Amniotic epithelial cell (primary cell): ENCODE measurements around the gene RAB37.

Experiments
- DNase-seq: peaks from one replicate; pipeline ENCODE4 v3.0.0-alpha.2; 2010; ENCODE audit warnings: low read depth

The RAB37 gene

GRCh38 chr17:74744714-74745547 is 7.9 kb downstream of the RAB37 start:
- no peak for DNase-seq

- DNase-seq = no peak
Measured at GRCh38 chr17:74745548-74746177, 8.6 kb downstream of the RAB37 start.

- DNase-seq = peak; percentile 84
Measured at GRCh38 chr17:74746376-74746775, 9.3 kb downstream of the RAB37 start.

GRCh38 chr17:74746922-74747321 is 9.9 kb downstream of the RAB37 start:
- DNase-seq = peak; percentile 83

DNA sequence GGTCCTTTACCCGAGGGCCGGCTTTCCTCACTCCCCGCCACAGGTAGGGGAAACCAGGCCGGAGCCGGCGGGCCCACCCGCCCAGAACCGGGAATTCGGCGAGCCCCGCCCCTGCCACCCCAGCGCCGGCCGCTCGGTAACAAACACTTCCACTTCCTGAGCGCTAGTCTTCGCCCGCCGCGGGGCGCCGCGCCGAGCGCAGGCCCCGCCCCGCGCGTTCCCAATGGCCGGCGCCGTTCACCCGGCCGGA is 11.1 kb downstream of the RAB37 start:
- DNase-seq = no peak

DNA sequence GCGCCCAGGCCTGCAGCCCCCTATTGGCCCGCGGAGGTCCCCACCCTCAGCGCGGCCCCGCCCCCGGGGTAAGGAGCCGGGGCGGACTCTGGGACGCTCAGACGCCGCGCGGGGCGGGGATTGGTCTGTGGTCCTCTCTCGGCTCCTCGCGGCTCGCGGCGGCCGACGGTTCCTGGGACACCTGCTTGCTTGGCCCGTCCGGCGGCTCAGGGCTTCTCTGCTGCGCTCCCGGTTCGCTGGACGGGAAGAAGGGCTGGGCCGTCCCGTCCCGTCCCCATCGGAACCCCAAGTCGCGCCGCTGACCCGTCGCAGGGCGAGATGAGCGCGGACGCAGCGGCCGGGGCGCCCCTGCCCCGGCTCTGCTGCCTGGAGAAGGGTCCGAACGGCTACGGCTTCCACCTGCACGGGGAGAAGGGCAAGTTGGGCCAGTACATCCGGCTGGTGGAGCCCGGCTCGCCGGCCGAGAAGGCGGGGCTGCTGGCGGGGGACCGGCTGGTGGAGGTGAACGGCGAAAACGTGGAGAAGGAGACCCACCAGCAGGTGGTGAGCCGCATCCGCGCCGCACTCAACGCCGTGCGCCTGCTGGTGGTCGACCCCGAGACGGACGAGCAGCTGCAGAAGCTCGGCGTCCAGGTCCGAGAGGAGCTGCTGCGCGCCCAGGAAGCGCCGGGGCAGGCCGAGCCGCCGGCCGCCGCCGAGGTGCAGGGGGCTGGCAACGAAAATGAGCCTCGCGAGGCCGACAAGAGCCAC is 11.6 kb downstream of the RAB37 start, which contains the start of gene NHERF1:
Gene NHERF1 (plus strand): TSS at position 100 of the 750 bp plus-strand sequence. CDS start 219 bp downstream, at position 319.
- peak; percentile 85 for DNase-seq

GRCh38 chr17:74749279-74750038 is 12.4 kb downstream of the RAB37 start:
- DNase-seq = peak; percentile 66

- DNase-seq = no peak
Measured at GRCh38 chr17:74750039-74750326, 12.9 kb downstream of the RAB37 start.

DNA sequence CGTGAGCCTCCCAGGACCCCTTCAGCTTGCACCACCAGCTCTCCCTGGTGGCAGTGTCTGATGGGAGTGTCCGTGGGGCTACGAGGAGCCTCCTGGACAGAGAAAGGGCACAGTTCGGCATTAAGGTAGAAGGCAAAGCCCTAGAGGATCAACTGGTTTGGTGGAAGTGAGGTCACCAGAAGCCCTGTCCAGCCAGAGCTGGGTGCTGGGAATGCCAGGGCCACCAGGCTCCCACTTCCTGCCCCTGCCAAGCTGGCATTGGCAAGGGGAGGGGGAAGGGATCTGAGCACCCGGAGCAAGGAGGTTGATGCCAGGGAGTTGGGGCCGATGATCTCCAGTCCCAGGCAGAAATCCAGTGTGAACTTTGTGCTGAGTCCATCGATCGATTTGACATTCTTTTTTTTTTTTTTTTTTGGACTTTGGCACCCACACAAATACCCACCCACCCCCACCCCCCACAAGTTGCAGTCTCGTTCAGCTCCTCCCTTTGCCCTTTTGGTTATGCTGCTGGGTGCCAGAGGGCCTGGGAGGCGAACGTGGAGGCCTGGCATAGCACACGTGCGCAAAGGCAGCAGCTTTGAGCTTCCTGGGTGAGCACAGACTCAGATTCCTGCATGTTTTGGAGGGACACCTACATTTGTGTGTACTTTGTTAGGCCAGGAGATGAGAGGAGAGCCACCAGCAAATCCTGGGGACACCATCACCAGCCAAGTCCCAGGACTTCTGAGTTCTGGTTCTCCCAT is 13.4 kb downstream of the RAB37 start:
- DNase-seq = no peak

DNA sequence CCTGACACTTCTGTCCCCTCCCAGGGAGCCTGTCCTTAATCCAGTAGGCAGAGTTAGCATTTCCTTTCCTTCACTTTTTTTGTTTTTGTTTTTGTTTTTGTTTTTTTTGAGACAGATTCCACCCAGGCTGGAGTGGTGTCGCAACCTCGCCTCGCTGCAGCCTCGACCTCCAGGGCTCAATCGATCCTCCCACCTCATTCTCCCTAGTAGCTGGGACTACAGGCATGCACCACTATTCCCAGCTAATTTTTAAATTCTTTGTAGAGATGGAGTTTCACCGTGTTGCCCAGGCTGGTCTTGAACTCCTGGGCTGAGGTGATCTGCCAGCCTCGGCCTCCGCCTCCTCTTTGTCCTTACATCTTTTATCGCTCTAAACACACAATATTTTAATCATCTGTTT is 15.4 kb downstream of the RAB37 start:
- DNase-seq = no peak

GRCh38 chr17:74752822-74753401 is 15.9 kb downstream of the RAB37 start:
- DNase-seq = no peak

DNA sequence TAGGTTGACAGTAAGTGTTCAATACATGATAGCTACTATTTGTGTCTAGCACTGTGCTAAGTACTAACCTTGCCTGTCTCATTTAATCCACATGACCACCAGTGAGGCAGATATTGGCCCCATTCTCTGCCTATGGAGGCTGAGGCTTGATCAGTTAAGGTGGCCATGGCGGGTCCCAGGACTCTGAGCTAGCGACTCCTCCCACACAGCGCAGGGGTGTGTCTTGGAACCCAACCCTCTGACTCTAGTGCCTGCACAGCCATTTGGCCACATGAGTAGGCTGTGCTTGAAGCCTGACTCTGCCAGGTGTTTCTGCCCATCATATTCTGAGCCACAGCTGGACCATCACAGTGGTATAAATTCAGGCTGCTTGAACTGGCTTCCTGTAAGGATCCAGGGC is 17.8 kb downstream of the RAB37 start:
- DNase-seq = no peak

DNA sequence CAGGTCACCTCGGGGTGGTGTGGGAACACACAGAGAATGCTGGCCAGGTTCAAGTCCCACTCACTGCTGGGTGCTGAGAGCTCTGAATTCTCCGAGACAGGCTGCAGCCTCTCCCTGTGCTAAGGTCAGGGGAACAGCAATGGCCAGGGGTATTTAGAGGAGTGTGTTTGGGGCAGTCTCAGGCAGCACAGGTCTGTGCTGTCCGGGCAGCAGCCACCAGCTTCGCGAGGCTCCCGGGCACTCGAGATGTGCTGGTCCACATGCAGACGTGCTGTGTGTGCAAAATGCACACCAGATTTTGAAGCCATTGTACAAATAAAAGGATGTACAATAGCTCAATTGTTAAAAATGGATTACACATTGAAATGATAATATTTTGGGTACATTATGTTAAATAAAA is 18.5 kb downstream of the RAB37 start:
- no peak for DNase-seq

DNA sequence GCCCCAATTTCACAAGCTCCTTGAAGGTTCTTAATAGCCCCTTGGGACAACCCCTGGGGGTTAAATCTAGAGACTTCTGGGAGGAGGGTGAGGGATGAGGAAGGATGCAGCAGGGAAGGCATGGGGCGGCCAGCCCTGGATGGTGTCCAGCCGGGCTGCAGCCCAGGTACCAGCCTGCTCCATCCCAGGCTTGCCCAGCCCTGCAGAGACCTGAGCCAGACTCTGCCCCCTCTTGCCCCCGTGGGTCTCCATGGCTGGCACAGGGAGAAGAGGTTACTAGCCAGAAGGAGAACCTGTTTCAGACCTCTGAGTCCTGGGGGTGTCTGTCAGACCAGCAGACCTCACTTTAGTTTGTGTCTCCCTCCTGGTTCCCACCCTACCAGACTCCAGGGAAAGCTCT is 19.8 kb downstream of the RAB37 start:
- no peak for DNase-seq

DNA sequence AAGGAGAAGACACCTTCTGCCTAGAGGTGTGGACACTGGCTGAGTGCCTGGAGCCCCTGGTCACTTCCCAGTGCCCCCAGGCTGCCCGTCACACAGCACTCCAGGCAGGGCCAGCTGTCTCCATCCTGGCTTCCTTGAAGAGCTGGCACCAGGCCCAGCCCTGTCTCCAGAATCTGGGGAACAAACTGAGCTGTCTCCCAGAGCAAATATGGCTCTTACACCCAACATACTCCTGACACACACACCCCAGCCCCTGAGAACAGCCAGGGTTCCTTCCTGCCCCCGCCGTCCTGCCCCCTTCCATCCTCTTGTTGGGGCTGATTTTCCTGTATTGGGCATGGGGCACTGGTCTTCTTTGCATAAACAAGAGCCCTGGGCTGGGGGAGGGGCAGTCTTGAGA is 20.4 kb downstream of the RAB37 start:
- DNase-seq = no peak

DNA sequence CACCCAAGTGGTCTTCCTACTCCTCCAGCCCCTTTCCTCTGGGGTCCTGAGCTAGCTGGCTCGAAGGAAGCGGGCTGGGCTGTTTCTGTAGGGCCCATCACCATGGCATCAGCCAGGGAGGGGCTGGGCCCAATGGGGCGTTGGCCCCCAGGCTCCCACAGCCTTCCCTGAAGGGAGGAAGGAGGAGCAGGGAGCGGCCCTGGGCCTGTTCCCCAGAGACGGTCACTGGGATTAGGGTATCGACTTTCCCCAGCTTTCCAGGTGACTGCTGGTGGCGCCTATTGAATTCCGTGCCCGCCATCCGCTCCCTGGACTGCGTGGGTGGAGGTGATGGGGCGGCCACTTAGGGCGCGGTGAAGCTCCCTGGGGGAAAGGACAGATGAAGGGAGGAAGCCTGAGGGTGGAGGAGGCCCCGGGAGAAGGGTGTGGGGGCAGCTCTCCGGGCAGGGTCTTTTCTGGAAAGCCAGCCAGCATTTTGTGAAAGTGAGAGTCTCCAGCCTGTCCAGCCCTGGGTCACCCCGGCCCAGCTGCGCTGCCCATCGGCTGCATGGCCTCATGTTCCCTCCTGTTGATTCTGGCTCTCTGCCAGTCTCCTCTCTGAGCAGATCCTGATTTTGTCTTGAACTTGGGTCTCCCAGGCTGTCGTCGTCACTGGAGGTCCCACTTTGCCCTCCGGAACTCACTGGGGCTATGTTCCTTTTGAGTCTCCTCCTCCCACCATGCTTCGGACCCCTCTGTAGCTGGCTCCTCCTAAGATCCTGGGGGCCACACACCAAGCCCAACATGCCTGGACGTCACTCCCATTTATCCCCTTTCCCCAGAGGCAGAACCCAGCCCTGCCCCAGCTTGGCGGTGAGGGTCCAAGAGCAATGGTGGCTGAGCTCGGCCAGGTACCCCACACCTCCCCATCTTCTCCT is 21.1 kb downstream of the RAB37 start:
- no peak for DNase-seq

GRCh38 chr17:74758848-74759168 is 21.8 kb downstream of the RAB37 start:
- DNase-seq = no peak

- DNase-seq = peak; percentile 48
Measured at GRCh38 chr17:74759243-74759801, 22.3 kb downstream of the RAB37 start.

DNA sequence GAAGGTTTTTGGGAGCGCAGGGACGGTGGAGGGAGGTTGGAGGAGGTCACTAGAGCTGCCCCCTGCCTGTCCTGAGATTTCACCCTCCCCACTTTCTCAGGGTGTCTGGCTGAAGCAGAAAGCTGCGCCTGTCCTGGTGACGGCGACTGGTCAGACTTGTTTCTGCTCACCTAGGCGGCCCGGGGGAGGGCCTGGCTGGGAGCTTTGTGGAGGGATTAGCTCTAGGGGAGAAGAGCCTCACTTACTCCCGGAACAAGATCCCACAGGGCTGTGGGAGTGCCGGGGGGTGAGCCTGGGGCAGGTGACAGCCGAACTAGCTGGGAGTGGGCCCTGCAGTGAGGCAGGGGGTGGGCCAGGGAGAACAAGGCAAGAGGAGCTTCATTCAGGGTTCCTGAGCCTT is 22.9 kb downstream of the RAB37 start:
- no peak for DNase-seq

DNA sequence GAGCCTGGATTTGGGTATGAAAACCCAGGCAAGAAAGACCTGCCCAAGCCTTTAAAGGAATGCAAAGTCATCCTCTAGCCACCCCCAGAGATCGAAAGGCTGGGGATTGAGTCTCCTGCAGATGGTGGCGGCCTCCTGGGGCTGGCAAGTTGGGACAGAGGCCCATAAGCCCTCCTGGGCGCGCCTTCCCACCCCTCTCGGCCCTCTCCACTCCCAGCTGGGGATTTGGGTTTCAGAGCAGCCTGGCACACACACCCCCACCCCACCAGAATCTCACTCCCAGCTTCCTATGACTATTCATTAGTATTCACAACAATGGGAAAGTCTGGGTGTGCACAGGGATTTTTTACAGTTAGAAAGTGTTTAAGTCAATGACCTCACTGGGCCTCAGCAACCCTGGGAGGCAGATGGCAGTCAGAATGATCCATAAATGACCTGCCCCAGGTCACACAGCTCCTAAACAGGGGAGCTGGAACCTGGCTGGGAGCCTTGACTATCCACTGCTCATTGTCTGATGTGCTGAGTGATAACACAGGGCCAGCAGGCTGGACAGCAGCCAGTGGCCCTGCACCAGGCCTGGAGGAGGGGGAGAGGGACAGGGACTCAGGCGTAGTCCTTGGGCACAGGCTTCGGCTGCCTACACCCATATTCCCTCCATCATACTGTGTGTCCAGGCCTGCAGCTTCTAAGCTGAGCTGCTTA is 23.5 kb downstream of the RAB37 start:
- DNase-seq = no peak
